HuH-7 (cell line): Measurements from ENCODE around the gene AKIRIN1.
"Not testable (repeated sequence)": the region's sequence is repeated elsewhere in the genome, so short reads cannot be mapped to it uniquely, and the experiment has no call there.

Experiments
- DNase-seq: peaks from one replicate; pipeline ENCODE4 v3.0.0; 2011; ENCODE audit warnings: low spot score

AKIRIN1 gene

DNA sequence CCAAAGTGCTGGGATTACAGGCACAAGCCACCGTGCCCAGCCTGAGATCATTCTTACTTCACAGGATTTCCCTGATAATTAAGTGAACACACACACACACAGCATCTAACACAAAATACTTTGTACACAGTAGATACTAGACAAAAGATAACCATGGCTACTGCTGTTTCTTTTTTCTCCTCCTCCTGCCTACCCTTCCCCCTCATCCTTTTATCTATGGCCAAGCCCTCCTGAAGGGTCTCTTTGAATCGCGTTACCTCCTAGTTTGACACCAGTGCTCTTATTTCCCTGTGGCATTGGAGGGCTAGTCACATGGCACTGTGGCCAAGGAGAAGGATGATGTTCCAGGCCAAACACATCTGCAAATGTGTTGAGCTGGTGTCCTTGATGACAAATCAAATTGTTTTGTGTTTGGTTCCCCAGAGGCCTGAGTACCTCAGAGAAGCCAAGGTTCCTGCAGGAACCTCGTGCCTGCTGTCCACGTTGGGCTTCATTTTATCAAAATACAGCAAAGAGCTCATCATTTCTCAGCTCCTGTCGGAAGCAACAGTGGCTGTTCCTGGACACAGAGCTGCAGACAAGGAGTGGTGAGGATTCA is 55.6 kb downstream of the AKIRIN1 start:
- no peak for DNase-seq

DNA sequence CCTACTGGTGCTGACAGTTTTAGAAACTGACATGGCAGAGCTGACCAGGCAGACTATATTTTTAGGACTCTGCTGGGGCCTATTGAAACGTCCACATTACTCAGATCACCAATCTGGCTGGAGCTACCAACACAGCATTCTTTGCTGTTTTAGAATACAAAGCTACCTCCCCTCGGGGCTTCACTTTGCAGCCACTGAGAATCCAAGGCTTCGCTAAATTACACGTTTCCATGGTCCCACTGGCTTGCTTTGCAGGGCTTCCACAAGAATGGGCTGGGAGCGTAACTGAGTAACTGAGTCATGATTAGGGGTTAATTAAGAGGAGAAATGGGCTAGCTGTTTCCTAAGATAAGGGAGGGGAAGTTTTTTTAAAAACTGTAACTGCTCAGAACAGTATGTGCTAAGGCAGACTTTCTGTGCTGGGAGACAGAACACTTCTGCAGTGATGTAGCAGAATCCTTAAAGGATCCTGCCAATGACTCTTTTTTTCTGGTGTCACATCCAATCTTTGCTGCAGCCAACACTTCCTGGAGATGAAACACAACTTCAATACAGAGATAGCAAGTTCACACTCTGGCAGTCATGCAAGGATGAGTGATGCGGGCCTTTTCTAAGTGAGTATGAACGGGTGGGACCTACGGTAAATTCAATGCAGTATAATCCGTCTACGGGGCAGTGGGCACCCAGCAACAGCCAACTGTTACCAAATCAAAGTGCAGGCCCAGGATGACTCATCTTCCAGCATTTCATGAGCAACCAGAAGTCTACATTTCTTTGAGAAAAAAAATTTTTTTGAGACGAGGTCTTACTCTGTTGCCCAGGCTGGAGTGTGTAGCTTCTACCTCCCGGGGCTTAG is 56.5 kb downstream of the AKIRIN1 start:
- no peak for DNase-seq

DNA sequence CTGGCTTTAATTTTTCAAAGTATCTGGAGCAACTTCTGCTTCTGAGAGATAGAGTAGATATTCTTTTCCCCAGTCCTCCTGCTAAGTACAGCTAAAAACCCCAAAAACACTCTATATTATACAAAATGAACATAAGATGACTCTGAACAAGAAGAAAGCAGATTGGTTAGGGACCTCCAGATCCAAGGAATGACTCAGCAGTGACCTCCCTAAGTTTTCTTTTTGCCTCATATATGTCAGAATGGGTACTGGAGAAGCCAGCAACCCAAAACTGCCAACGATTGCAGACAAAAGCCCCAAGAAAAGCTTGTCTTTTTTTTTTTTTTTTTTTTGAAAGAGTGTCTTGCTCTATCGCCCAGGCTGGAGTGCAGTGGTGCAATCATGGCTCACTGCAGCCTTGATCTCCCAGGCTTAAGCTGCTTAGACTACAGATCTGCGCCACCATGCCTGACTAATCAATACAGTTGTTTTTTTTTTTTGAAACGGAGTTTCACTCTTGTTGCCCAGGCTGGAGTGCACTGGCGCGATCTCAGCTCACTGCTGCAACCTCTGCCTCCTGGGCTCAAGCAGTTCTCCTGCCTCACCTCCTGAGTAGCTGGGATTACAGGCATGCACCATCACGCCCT is 57.8 kb downstream of the AKIRIN1 start:
- no peak for DNase-seq

DNA sequence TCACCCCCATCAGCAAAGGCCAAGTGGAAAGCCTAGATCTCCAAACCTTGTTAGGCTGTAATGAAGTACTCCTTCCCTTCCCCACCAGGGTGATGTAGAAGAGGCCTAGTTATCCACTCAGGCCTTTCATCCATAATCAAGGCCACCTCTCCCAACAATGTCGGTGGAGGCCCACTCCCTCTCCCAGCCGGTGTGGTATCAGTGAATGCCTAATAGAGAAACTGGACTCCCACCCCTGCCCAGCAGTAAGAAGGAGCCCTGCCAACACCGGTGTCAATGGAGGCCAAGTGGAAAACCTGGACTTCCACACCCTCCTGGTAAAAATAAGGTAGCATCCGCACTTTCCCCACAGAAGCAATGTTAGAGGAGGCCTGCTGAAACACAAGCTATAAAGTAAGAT is 58.9 kb downstream of the AKIRIN1 start:
- DNase-seq: no peak

DNA sequence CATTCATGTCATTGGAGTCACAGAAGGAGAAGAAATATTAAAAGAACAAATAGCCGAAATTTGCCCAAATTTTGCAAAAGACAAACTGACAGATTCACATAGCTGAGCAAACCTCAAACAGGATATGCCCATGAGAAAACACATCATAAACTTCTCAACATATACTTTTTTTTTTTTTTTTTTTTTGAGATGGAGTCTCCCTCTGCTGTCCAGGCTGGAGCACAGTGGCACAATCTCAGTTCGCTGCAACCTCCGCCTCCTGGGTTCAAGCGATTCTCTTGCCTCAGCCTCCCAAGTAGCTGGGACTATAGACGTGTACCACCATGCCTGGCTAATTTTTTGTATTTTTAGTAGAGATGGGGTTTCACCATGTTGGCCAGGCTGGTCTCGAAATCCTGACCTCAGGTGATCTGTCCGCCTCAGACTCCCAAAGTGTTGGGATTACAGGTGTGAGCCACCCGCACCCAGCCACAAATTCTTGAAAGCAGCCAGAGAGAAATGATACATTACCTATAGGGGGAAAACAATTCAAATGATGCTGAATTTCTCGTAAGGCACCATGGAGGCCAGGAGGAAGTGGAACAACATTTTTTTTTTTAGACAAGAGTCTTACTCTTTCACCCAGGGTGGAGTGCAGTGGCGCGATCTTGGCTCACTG is 60.2 kb downstream of the AKIRIN1 start:
- not testable (repeated sequence) for DNase-seq

DNA sequence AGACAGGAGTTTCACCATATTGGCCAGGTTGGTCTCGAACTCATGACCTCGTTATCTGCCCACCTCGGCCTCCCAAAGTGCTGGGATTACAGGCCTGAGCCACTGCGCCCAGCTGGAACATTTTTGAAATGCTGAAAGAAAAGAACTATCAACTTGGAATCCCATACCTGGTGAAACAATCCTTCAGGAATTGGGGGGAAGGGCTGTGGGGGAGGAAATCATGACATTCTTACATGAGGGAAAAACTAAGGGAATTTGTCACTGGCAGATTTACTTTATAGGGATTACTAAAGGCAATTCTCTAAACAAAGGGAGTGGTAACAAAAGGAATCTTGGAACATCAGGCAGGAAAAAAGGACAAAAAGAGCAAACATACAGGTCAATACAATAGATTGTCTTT is 60.9 kb downstream of the AKIRIN1 start:
- no peak for DNase-seq

DNA sequence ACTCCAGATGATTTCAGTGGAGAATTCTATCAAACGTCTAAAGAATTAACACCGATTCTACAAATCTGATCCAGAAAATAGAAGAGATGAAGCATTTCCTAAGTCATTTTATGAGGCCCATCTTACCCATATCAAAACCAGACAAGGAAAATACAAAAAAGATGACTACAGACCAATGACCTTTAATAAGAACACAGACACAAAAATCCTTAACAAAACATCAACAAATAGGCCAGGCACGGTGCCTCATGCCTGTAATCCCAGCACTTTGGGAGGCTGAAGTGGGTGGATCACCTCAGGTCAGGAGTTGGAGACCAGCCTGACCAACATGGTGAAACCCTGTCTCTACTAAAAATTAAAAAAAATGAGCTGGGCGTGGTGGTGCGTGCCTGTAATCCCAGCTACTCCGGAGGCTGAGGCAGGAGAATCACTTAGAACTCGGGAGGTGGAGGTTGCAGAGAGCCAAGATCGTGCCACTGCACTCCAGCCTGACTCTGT is 64.2 kb downstream of the AKIRIN1 start:
- not testable (repeated sequence) for DNase-seq
